Endodermal cell (in vitro differentiated cells): Measurements from ENCODE around the gene ZGRF1. TPM values are rescaled to one million over a fixed set of nuclear protein-coding genes. Genes with fewer than 3 reads are reported as not detected.

Experiments used
- DNase-seq: peaks from one replicate; pipeline ENCODE4 v3.0.0-alpha.2; 2017
- H3K27ac ChIP-seq: 2 replicates; pipeline ENCODE4 v1.5.1; 2013; ENCODE audit warnings: mild to moderate bottlenecking, low read depth, low read length, moderate library complexity
- H3K27me3 ChIP-seq: 2 replicates; pipeline ENCODE4 v1.6.1; 2013; ENCODE audit warnings: mild to moderate bottlenecking, low read length, moderate library complexity; ENCODE audit not compliant: insufficient read depth, control insufficient read depth, poor library complexity, severe bottlenecking
- H3K36me3 ChIP-seq: 2 replicates; pipeline ENCODE4 v1.7.0; 2013; ENCODE audit warnings: mild to moderate bottlenecking, low read length, moderate library complexity; ENCODE audit not compliant: control insufficient read depth, insufficient read depth
- H3K4me1 ChIP-seq: one replicate; pipeline ENCODE4 v1.7.0; 2013; ENCODE audit warnings: low read length; ENCODE audit not compliant: control insufficient read depth, insufficient read depth
- H3K4me3 ChIP-seq: 2 replicates; pipeline ENCODE4 v1.5.1; 2013; ENCODE audit warnings: mild to moderate bottlenecking, low read length, moderate library complexity
- H3K9ac ChIP-seq: 2 replicates; pipeline ENCODE4 v1.6.1; 2013; ENCODE audit warnings: mild to moderate bottlenecking, low read length, moderate library complexity; ENCODE audit not compliant: poor library complexity, severe bottlenecking; ENCODE audit errors: extremely low read depth
- H3K9me3 ChIP-seq: 2 replicates; pipeline ENCODE4 v1.6.1; 2013; ENCODE audit warnings: mild to moderate bottlenecking, low read length, moderate library complexity; ENCODE audit not compliant: control insufficient read depth
- H3K27ac Mint-ChIP-seq: 2 replicates; pipeline ENCODE4 v1.8.0; 2020; ENCODE audit warnings: mixed read lengths
- H3K27me3 Mint-ChIP-seq: 2 replicates; pipeline ENCODE4 v1.8.0; 2021; ENCODE audit warnings: mild to moderate bottlenecking, mixed read lengths; ENCODE audit not compliant: insufficient read depth
- H3K36me3 Mint-ChIP-seq: 2 replicates; pipeline ENCODE4 v1.8.0; 2020; ENCODE audit warnings: low read depth, mixed read lengths
- H3K4me1 Mint-ChIP-seq: 2 replicates; pipeline ENCODE4 v1.8.0; 2020; ENCODE audit warnings: mixed read lengths
- H3K4me3 Mint-ChIP-seq: 2 replicates; pipeline ENCODE4 v1.8.0; 2020; ENCODE audit warnings: mild to moderate bottlenecking, moderate library complexity, mixed read lengths
- H3K9me3 Mint-ChIP-seq: 2 replicates; pipeline ENCODE4 v1.8.0; 2020; ENCODE audit warnings: mild to moderate bottlenecking, mixed read lengths
- CTCF ChIP-seq: fragments of 200-600 bp; sonication (generic); conservative IDR thresholded peaks from 2 replicates; pipeline ENCODE4 v1.5.0; 2021; ENCODE audit warnings: antibody characterized with exemption, mild to moderate bottlenecking
- WGBS, 2 experiments: methylation state at CpG; one replicate each; pipeline versions ENCODE4 v1.1.5 to v1.1.7; 2013; ENCODE audit warnings: missing lambda C conversion rate in 2 of 2, mixed read lengths in 1 of 2; ENCODE audit not compliant: insufficient coverage in 1 of 2, insufficient read length in 1 of 2; 5-methylcytosine and 5-hydroxymethylcytosine counted together
- total RNA-seq, 2 donors: library from RNA; stranded (reverse); fragmentation: NEBNext Ultra II Directional in 1 of 2; extraction: Animal tissue kit (Norgen Biotek cat#: 25700) in 1 of 2; gene quantifications; 2 replicates in 1 of 2; 3 replicates in 1 of 2; pipeline ENCODE4 v1.2.1, GENCODE V29; 2021

Gene ZGRF1
- total RNA-seq, 2 donors from 2014 or later: 29.1 to 57.3 TPM

GRCh38 chr4:112648263-112649054 is 11.8 kb upstream of the ZGRF1 start:
- peak overlapping the region; percentile 99 for H3K9ac ChIP-seq
- Mint-ChIP-seq H3K27me3 (no peaks in the 10 kb centered on the region), H3K4me3 (peak overlapping the region; percentile 95), H3K27ac (peak overlapping the region; percentile 99), H3K4me1 (peaks cover 15% of the 10 kb centered on the region), H3K9me3 (peaks cover 5% of the 10 kb centered on the region), H3K36me3 (peaks cover 29% of the 10 kb centered on the region)
- WGBS, 2 experiments: 0 to 20% methylated on average over 2 to 3 of the region's 3 CpGs
- H3K4me1 ChIP-seq: no peaks in the 10 kb centered on the region
- peaks cover 22% of the 10 kb centered on the region for H3K36me3 ChIP-seq
- peak overlapping the region; percentile 99 for H3K4me3 ChIP-seq
- peak overlapping the region; percentile 76 for H3K27ac ChIP-seq
- no peak for TF ChIP-seq CTCF
- peak; percentile 89 for DNase-seq
- no peaks in the 10 kb centered on the region for H3K9me3 ChIP-seq
- H3K27me3 ChIP-seq: no peaks in the 10 kb centered on the region

DNA sequence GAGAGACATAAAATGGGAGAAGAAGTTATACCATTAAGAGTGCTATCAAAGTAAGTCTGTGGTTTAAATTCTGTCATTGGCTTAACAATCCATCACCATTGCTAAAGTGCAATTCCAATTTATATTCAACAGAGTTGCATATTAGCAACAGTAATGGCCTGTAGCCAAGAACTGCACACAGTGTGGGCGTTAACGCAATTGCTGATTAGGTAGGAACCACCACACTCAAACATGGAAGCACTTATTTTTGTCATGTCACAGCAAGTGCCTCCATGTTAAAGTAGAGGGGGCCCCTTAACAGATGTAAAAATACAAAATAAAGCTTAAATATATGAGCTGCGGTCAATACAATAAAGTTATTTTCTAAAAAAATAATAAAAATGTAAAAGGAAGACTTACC is 11.1 kb upstream of the ZGRF1 start:
- peaks cover 16% of the 10 kb centered on the region for H3K4me1 Mint-ChIP-seq
- Histone ChIP-seq H3K27ac (peak overlapping the region; percentile 76), H3K36me3 (peaks cover 22% of the 10 kb centered on the region), H3K27me3 (no peaks in the 10 kb centered on the region), H3K4me1 (no peaks in the 10 kb centered on the region), H3K4me3 (peak overlapping the region; percentile 99), H3K9ac (peak overlapping the region; percentile 99), H3K9me3 (no peaks in the 10 kb centered on the region)
- peak overlapping the region; percentile 95 for H3K4me3 Mint-ChIP-seq
- peaks cover 5% of the 10 kb centered on the region for H3K9me3 Mint-ChIP-seq
- TF ChIP-seq CTCF: no peak
- H3K36me3 Mint-ChIP-seq: peaks cover 29% of the 10 kb centered on the region
- H3K27me3 Mint-ChIP-seq: no peaks in the 10 kb centered on the region
- no peak for DNase-seq
- 9% methylated on average over 2 of the region's 3 CpGs; no CpG with 5 or more reads in 1 of the 2 experiments for WGBS, 2 experiments
- peak overlapping the region; percentile 99 for H3K27ac Mint-ChIP-seq

DNA sequence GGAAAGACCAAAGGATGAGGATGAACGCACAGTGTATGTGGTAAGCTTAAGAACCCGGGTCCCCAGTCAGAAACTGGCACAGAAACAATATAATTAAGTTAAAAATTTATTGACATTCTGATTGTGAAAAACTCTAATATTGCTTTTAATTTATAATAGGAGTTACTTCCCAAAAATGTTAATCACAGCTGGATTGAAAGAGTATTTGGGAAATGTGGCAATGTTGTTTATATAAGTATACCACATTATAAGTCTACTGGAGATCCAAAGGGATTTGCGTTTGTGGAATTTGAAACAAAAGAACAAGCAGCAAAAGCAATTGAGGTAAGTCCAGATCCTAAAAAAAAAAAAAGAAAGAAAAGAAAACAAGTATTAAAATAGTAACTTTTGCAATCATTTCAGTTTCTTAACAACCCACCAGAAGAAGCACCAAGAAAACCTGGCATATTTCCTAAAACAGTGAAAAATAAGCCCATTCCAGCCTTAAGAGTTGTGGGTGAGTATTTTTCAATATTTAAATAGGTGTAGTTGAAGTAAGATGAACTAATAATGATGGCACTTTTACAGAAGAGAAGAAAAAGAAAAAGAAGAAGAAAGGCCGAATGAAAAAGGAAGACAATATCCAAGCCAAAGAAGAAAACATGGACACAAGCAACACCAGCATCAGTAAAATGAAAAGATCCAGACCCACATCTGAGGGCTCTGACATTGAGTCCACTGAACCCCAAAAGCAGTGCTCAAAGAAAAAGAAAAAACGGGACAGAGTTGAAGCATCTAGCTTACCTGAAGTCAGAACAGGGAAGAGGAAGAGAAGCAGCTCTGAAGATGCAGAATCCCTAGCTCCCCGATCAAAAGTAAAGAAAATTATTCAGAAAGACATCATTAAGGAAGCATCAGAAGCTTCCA is 10.2 kb upstream of the ZGRF1 start:
- WGBS, 2 experiments: 0 to 3% methylated on average over 2 to 5 of the region's 6 CpGs
- H3K36me3 ChIP-seq: peaks cover 22% of the 10 kb centered on the region
- H3K4me3 Mint-ChIP-seq: peak overlapping the region; percentile 95
- peak overlapping the region; percentile 99 for H3K27ac Mint-ChIP-seq
- H3K4me1 ChIP-seq: no peaks in the 10 kb centered on the region
- peaks cover 29% of the 10 kb centered on the region for H3K36me3 Mint-ChIP-seq
- H3K9me3 ChIP-seq: no peaks in the 10 kb centered on the region
- no peaks in the 10 kb centered on the region for H3K27me3 Mint-ChIP-seq
- H3K4me1 Mint-ChIP-seq: peaks cover 18% of the 10 kb centered on the region
- DNase-seq: no peak
- no peaks in the 10 kb centered on the region for H3K27me3 ChIP-seq
- TF ChIP-seq CTCF: no peak
- peak overlapping the region; percentile 99 for H3K4me3 ChIP-seq
- peak overlapping the region; percentile 99 for H3K9ac ChIP-seq
- peak overlapping the region; percentile 93 for H3K27ac ChIP-seq
- peaks cover 5% of the 10 kb centered on the region for H3K9me3 Mint-ChIP-seq
